ENCODE results near the gene FRMD6.

DNA sequence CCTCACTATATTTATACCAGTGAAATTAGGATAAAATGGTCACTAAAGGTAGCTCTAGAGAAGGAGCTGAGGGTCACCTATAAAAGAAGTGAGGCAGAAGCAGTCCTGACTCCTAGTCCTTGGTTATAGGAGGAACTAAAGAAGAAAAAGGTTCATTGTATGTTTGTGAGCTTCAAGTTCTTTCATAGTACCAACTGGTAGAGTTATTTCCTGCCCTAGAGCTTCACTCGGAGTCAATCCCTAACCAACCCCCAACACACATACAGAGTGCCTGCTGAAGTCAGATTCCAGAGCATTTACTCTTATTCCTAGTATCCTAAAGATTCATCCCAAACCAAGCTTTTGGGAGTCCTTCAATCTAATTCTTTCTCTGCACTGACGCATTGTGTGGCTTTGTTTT is 29.3 kb upstream of the FRMD6 start:
- TF ChIP-seq, protein P1, sequence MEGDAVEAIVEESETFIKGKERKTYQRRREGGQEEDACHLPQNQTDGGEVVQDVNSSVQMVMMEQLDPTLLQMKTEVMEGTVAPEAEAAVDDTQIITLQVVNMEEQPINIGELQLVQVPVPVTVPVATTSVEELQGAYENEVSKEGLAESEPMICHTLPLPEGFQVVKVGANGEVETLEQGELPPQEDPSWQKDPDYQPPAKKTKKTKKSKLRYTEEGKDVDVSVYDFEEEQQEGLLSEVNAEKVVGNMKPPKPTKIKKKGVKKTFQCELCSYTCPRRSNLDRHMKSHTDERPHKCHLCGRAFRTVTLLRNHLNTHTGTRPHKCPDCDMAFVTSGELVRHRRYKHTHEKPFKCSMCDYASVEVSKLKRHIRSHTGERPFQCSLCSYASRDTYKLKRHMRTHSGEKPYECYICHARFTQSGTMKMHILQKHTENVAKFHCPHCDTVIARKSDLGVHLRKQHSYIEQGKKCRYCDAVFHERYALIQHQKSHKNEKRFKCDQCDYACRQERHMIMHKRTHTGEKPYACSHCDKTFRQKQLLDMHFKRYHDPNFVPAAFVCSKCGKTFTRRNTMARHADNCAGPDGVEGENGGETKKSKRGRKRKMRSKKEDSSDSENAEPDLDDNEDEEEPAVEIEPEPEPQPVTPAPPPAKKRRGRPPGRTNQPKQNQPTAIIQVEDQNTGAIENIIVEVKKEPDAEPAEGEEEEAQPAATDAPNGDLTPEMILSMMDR (IDR thresholded peaks at IDR 0.05; ENCODE audit: borderline replicate concordance, extremely low read depth, low read length, poor library complexity, severe bottlenecking): no peak
- no peak for TF ChIP-seq EZH2 (IDR thresholded peaks at IDR 0.05; ENCODE audit: borderline replicate concordance, low read depth, low read length, severe bottlenecking)

All from DND-41 (cell line).